ENCODE results near the gene GRK4. TPM values are rescaled to one million over a fixed set of nuclear protein-coding genes. Genes with fewer than 3 reads are reported as not detected.
A peak's percentile ranks its signal among the peaks of the same experiment; 100 is the strongest.

GRK4 gene
- total RNA-seq, 4 donors from 2014 or later: 1.0 to 9.4 (median 6.0) TPM; not detected in 1

DNA sequence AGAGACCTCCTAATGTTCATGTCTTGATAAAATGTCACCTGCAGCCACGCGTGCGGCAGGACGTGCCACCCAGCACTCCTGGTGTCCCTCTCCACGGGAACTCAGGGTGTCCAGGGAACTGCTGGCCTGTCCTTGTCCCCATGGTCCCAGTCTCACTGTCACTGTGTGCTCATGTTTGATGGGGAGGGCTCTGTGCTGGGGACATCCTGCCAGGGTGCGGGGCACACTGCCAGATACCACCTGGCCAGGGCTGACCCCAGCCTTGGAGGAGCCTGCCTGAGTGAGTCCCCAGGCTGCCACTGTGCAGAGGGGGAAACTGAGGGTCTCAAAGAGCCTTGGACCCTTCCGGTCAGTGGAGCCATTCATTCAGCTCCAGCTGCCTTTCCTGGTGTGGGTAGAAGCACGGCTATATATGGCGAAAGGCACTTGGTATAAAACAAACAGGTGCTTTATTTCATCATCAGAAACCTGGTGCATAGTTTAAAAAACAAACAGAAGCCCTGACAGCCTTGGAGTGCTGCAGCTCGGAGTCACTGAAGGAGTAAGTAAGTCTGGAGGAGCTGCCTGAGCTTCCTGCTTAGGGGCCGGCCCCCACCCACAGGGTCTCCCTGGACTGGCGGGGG, 33.1 kb upstream of the GRK4 start:
- TF ChIP-seq POLR2A (IDR thresholded peaks at IDR 0.05): no peak
- TF ChIP-seq, protein P1, sequence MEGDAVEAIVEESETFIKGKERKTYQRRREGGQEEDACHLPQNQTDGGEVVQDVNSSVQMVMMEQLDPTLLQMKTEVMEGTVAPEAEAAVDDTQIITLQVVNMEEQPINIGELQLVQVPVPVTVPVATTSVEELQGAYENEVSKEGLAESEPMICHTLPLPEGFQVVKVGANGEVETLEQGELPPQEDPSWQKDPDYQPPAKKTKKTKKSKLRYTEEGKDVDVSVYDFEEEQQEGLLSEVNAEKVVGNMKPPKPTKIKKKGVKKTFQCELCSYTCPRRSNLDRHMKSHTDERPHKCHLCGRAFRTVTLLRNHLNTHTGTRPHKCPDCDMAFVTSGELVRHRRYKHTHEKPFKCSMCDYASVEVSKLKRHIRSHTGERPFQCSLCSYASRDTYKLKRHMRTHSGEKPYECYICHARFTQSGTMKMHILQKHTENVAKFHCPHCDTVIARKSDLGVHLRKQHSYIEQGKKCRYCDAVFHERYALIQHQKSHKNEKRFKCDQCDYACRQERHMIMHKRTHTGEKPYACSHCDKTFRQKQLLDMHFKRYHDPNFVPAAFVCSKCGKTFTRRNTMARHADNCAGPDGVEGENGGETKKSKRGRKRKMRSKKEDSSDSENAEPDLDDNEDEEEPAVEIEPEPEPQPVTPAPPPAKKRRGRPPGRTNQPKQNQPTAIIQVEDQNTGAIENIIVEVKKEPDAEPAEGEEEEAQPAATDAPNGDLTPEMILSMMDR (IDR thresholded peaks at IDR 0.05): no peak
- DNase-seq: peak; percentile 18 to 20
- H3K9me3 ChIP-seq: no peaks in the 10 kb centered on the region
- peaks cover 0 to 10% of the 10 kb centered on the region in 2 donors for H3K4me1 ChIP-seq
- no peaks in the 10 kb centered on the region for H3K36me3 ChIP-seq
- no peaks in the 10 kb centered on the region for H3K27me3 ChIP-seq
- H3K27ac ChIP-seq: no peak overlapping the region
- intact Hi-C loops (cut with DNase I; ENCODE audit: low total_unique reads): no loop called here
- no peak overlapping the region for H3K4me3 ChIP-seq

- no peak for TF ChIP-seq POLR2A (IDR thresholded peaks at IDR 0.05)
- TF ChIP-seq, protein P1 (IDR thresholded peaks at IDR 0.05): no peak
- Histone ChIP-seq H3K27me3 (no peaks in the 10 kb centered on the region), H3K4me3 (no peak overlapping the region), H3K27ac (peak overlapping the region in 1 of 2 donors; percentile 34), H3K9me3 (no peaks in the 10 kb centered on the region), H3K4me1 (peaks cover 0 to 10% of the 10 kb centered on the region in 2 donors), H3K36me3 (no peaks in the 10 kb centered on the region)
- DNase-seq: peak; percentile 22 to 27
- intact Hi-C loops (cut with DNase I; ENCODE audit: low total_unique reads): no loop called here
Observed at GRCh38 chr4:2930758-2931511, 32.4 kb upstream of the GRK4 start.

DNA sequence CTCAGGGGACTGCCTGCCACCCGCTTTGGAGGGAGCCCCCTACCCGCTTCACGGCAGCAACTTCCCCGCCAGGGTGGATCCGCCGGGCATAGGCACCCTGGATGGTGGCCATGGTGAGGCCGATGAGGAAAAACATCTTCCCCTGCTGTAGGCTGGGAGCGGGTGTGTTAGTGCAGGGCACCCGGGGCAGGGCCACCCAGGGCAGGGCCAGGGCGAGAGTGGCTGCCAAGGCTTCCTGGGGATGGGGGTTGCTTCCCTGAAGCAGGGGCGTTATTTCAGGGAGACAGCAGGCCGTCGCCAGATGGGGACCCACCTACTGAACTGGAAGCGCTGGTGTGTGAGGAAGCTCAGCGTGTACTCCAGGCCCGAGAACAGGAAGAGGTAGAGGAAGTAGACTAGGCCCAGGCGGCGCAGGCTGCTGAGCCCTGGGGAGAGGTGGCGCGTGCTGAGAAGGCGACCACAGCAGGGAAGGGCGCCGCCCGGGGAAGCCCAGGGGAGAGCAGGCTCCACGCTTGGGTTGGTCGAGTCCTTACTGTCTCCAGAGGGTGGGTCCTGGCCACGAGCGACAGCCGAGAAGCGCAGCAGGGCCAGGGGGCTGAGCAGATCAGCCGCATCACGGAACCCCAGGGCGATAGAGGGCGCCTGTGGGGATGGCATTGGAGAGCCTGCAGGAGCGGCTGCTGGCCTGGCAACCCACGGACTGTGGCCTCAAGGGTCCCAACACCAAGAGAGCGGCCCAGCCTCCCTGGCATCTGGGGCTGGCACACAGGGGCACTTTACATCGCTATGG, 31.7 kb upstream of the GRK4 start:
- H3K36me3 ChIP-seq: no peaks in the 10 kb centered on the region

GRCh38 chr4:2932321-2932950, 30.9 kb upstream of the GRK4 start:
- Histone ChIP-seq H3K9me3 (no peaks in the 10 kb centered on the region), H3K27me3 (no peaks in the 10 kb centered on the region), H3K36me3 (no peaks in the 10 kb centered on the region), H3K4me1 (peaks cover 0 to 10% of the 10 kb centered on the region in 2 donors), H3K27ac (peak overlapping the region; percentile 1 to 89), H3K4me3 (no peak overlapping the region)
- intact Hi-C loops (cut with DNase I; ENCODE audit: low total_unique reads): no loop called here
- DNase-seq: peak; percentile 17 to 20
- no peak for TF ChIP-seq POLR2A (IDR thresholded peaks at IDR 0.05)
- TF ChIP-seq, protein P1 (IDR thresholded peaks at IDR 0.05): no peak

More for the DNA sequence above, 31.7 kb upstream of the GRK4 start:
- intact Hi-C loops (cut with DNase I; ENCODE audit: low total_unique reads): no loop called here
- no peak overlapping the region for H3K4me3 ChIP-seq
- peak; percentile 25 for DNase-seq
- H3K9me3 ChIP-seq: no peaks in the 10 kb centered on the region
- H3K4me1 ChIP-seq: peaks cover 0 to 10% of the 10 kb centered on the region in 2 donors
- no peaks in the 10 kb centered on the region for H3K27me3 ChIP-seq
- TF ChIP-seq POLR2A (IDR thresholded peaks at IDR 0.05): no peak
- TF ChIP-seq, protein P1 (IDR thresholded peaks at IDR 0.05): no peak
- H3K27ac ChIP-seq: peak overlapping the region in 1 of 2 donors; percentile 9
